H1 (cell line): Measurements from ENCODE around the gene CHST11. TPM values are rescaled to one million over a fixed set of nuclear protein-coding genes. Genes with fewer than 3 reads are reported as not detected.

Experiments used
- CTCF ChIA-PET: fragments of 300-600 bp; sonication (Branson Sonifier 250); formaldehyde crosslinking; loops from one replicate; lab custom pipeline; 2021; ENCODE audit not compliant: partially characterized antibody; lab: Charles Lee
- POLR2A ChIA-PET: fragments of 300-600 bp; sonication (Branson Sonifier 250); formaldehyde crosslinking; loops from one replicate; lab custom pipeline; 2021; ENCODE audit warnings: inconsistent platforms; ENCODE audit not compliant: partially characterized antibody; lab: Charles Lee
- DNase-seq, 2 experiments: peaks; one replicate each; pipeline versions ENCODE4 v3.0.0 to v3.0.0-alpha.2; 2010 to 2022; ENCODE audit warnings: low spot score in 2 of 2, low read depth in 1 of 2, mixed read lengths in 1 of 2
- FAIRE-seq: peaks from 2 replicates; lab custom pipeline; 2011; peaks lifted over from hg19 to GRCh38; lab: Jason Lieb, UNC
- H2AFZ ChIP-seq: 2 replicates; pipeline ENCODE4 v1.8.1; 2012; ENCODE audit warnings: low read length, inconsistent platforms
- H2AK5ac ChIP-seq: 2 replicates; pipeline ENCODE4 v1.6.1; 2013; ENCODE audit warnings: low read depth, low read length
- H2BK120ac ChIP-seq: replicated peaks from 2 replicates; pipeline ENCODE3; 2013; ENCODE audit warnings: low read depth, low read length, inconsistent platforms
- H2BK12ac ChIP-seq: 2 replicates; pipeline ENCODE4 v1.6.1; 2013; ENCODE audit warnings: low read depth, low read length
- H2BK15ac ChIP-seq: 2 replicates; pipeline ENCODE4 v1.6.1; 2013; ENCODE audit warnings: low read length
- H2BK20ac ChIP-seq: 2 replicates; pipeline ENCODE4 v1.6.1; 2013; ENCODE audit warnings: low read length
- H2BK5ac ChIP-seq: 2 replicates; pipeline ENCODE4 v1.6.1; 2013; ENCODE audit warnings: low read depth, low read length
- H3K14ac ChIP-seq: 2 replicates; pipeline ENCODE4 v1.6.1; 2013; ENCODE audit warnings: inconsistent platforms; ENCODE audit not compliant: insufficient read length
- H3K18ac ChIP-seq: 2 replicates; pipeline ENCODE4 v1.6.1; 2013; ENCODE audit warnings: low read length; ENCODE audit errors: extremely low read depth
- H3K23ac ChIP-seq: 2 replicates; pipeline ENCODE4 v1.6.1; 2013; ENCODE audit warnings: inconsistent platforms; ENCODE audit not compliant: insufficient read length
- H3K23me2 ChIP-seq: 2 replicates; pipeline ENCODE4 v1.6.1; 2013; ENCODE audit warnings: low read depth, low read length
- H3K27ac ChIP-seq: 2 replicates; pipeline ENCODE4 v1.6.1; 2011; ENCODE audit warnings: low read depth, low read length, inconsistent platforms
- H3K27me3 ChIP-seq, 4 experiments: replicated peaks in 1 of 4; 1 replicate in 1 of 4; 2 replicates in 3 of 4; pipeline versions ENCODE4 v1.6.1 to v1.8.1; 2011 to 2013; ENCODE audit warnings: low read length in 3 of 4, mild to moderate bottlenecking in 3 of 4, inconsistent platforms in 2 of 4, mixed read lengths in 2 of 4, moderate library complexity in 1 of 4; ENCODE audit not compliant: control insufficient read depth in 3 of 4, insufficient read depth in 3 of 4; ENCODE audit errors: extremely low read depth in 1 of 4
- H3K36me3 ChIP-seq, 4 experiments: 2 replicates each; pipeline versions ENCODE4 v1.6.1 to v1.8.1; 2011 to 2013; ENCODE audit warnings: mild to moderate bottlenecking in 4 of 4, low read length in 3 of 4, moderate library complexity in 2 of 4, control low read depth in 1 of 4, inconsistent platforms in 1 of 4; ENCODE audit not compliant: insufficient read depth in 4 of 4, control insufficient read depth in 2 of 4
- H3K4ac ChIP-seq: replicated peaks from 2 replicates; pipeline ENCODE3; 2013; ENCODE audit warnings: low read length, low read depth, mixed read lengths, inconsistent platforms; ENCODE audit not compliant: insufficient read length
- H3K4me1 ChIP-seq, 4 experiments: replicated peaks in 1 of 4; 1 replicate in 1 of 4; 2 replicates in 3 of 4; pipeline versions ENCODE4 v1.6.1 to v1.8.1; 2011 to 2013; ENCODE audit warnings: low read length in 3 of 4, inconsistent platforms in 2 of 4, mixed read lengths in 1 of 4; ENCODE audit not compliant: insufficient read depth in 4 of 4, control insufficient read depth in 3 of 4
- H3K4me2 ChIP-seq, 2 experiments: 2 replicates each; pipeline versions ENCODE4 v1.6.1 to v1.8.1; 2011 to 2013; ENCODE audit warnings: low read depth in 2 of 2, low read length in 2 of 2, control low read depth in 1 of 2, inconsistent platforms in 1 of 2, mild to moderate bottlenecking in 1 of 2; ENCODE audit not compliant: insufficient read depth in 1 of 2
- H3K4me3 ChIP-seq, 4 experiments: fragments of 200-600, 300-600 bp in 1 of 4; sonication (generic), shearing (Covaris generic), sonication (Bioruptor Twin) in 1 of 4; 2 replicates each; pipeline versions ENCODE4 v1.5.1 to v1.8.1; 2011 to 2016; ENCODE audit warnings: low read length in 4 of 4, low read depth in 3 of 4, control low read depth in 2 of 4, inconsistent platforms in 2 of 4, mild to moderate bottlenecking in 2 of 4, mixed read lengths in 1 of 4, moderate library complexity in 1 of 4; ENCODE audit not compliant: insufficient read depth in 2 of 4; ENCODE audit errors: extremely low read depth in 1 of 4
- H3K56ac ChIP-seq: replicated peaks from 2 replicates; pipeline ENCODE3; 2013; ENCODE audit warnings: low read depth, mild to moderate bottlenecking, mixed read lengths, low read length, inconsistent platforms; ENCODE audit not compliant: insufficient read length
- H3K79me1 ChIP-seq: 2 replicates; pipeline ENCODE4 v1.6.1; 2013; ENCODE audit warnings: low read depth, low read length, control low read depth
- H3K79me2 ChIP-seq, 2 experiments: 2 replicates each; pipeline versions ENCODE4 v1.6.1 to v1.8.1; 2012 to 2013; ENCODE audit warnings: low read length in 2 of 2, mild to moderate bottlenecking in 2 of 2, inconsistent platforms in 1 of 2; ENCODE audit not compliant: insufficient read depth in 2 of 2, control insufficient read depth in 1 of 2
- H3K9ac ChIP-seq, 4 experiments: replicated peaks in 1 of 4; 1 replicate in 1 of 4; 2 replicates in 3 of 4; pipeline versions ENCODE4 v1.6.1 to v1.8.1; 2011 to 2013; ENCODE audit warnings: low read depth in 3 of 4, low read length in 3 of 4, control low read depth in 2 of 4, mild to moderate bottlenecking in 2 of 4, moderate library complexity in 2 of 4, inconsistent platforms in 1 of 4; ENCODE audit errors: extremely low read depth in 1 of 4
- H3K9me3 ChIP-seq, 2 experiments: 2 replicates each; pipeline versions ENCODE4 v1.6.1 to v1.8.1; 2012 to 2013; ENCODE audit warnings: mild to moderate bottlenecking in 2 of 2, moderate library complexity in 2 of 2, control low read depth in 1 of 2, inconsistent platforms in 1 of 2, low read depth in 1 of 2, low read length in 1 of 2, mixed read lengths in 1 of 2; ENCODE audit not compliant: insufficient read depth in 2 of 2
- H4K20me1 ChIP-seq, 2 experiments: replicated peaks in 1 of 2; 2 replicates each; pipeline versions ENCODE3 to v1.8.1; 2011 to 2013; ENCODE audit warnings: inconsistent platforms in 2 of 2, low read length in 2 of 2, mild to moderate bottlenecking in 1 of 2; ENCODE audit not compliant: insufficient read depth in 2 of 2, control insufficient read depth in 1 of 2
- H4K5ac ChIP-seq: 2 replicates; pipeline ENCODE4 v1.6.1; 2013; ENCODE audit warnings: low read length, low read depth, mixed read lengths, inconsistent platforms; ENCODE audit not compliant: insufficient read length
- H4K8ac ChIP-seq: 2 replicates; pipeline ENCODE4 v1.8.0; 2013; ENCODE audit warnings: mild to moderate bottlenecking, moderate library complexity, low read length, inconsistent platforms; ENCODE audit not compliant: insufficient read depth; ENCODE audit errors: extremely low read depth
- H4K91ac ChIP-seq: replicated peaks from 2 replicates; pipeline ENCODE3; 2013; ENCODE audit warnings: low read length, mixed read lengths, inconsistent platforms; ENCODE audit not compliant: insufficient read length
- GABPA ChIP-seq: IDR thresholded peaks from 2 replicates; pipeline ENCODE4 v1.6.1; 2011; ENCODE audit warnings: mild to moderate bottlenecking, low read length, moderate library complexity, borderline replicate concordance; ENCODE audit not compliant: insufficient read depth
- GTF2F1 ChIP-seq: IDR thresholded peaks from 2 replicates; pipeline ENCODE4 v1.6.1; 2012; ENCODE audit warnings: low read depth, low read length, improper control_type of control experiment, borderline replicate concordance
- HDAC6 ChIP-seq: IDR thresholded peaks from one replicate; pipeline ENCODE4 v1.7.1; 2012; ENCODE audit warnings: low read depth, mild to moderate bottlenecking, inconsistent platforms, low read length, moderate library complexity
- RBBP5 ChIP-seq: IDR thresholded peaks from 2 replicates; pipeline ENCODE4 v1.7.1; 2012; ENCODE audit warnings: low read depth, mild to moderate bottlenecking, inconsistent platforms, low read length, moderate library complexity, borderline replicate concordance
- WGBS, 2 experiments: shearing (Covaris generic) in 1 of 2; methylation state at CpG; one replicate each; pipeline versions ENCODE4 v1.1.6 to v1.1.7; 2013 to 2015; ENCODE audit warnings: low lambda C conversion rate in 2 of 2, mixed read lengths in 2 of 2, inconsistent platforms in 1 of 2, low coverage in 1 of 2, missing lambda C conversion rate in 1 of 2; ENCODE audit not compliant: insufficient replicate concordance in 2 of 2, insufficient coverage in 1 of 2, insufficient read length in 1 of 2; ENCODE audit errors: extremely low coverage in 1 of 2, missing lambda C conversion rate in 1 of 2; 5-methylcytosine and 5-hydroxymethylcytosine counted together
- polyA plus RNA-seq, 7 experiments: library from polyadenylated mRNA; depleted of rRNA in 3 of 7; stranded (reverse) in 5 of 7; unstranded in 2 of 7; fragments of >200 nt in 5 of 7; fragments of 200-250 nt in 2 of 7; gene quantifications; 1 replicate in 5 of 7; 2 replicates in 1 of 7; 4 replicates in 1 of 7; pipeline versions ENCODE4 v1.2.1 to v1.2.3, GENCODE V29; 2011 to 2013; ENCODE audit warnings: missing spikeins in 2 of 7, mixed read lengths in 2 of 7
- total RNA-seq: library from RNA; stranded (reverse); fragmentation: NEBNext Ultra II Directional; extraction: Animal tissue kit (Norgen Biotek cat#: 25700); gene quantifications from 2 replicates; pipeline ENCODE4 v1.2.1, GENCODE V29; 2021

The CHST11 gene
- total and polyA plus RNA-seq, 2 of the 8 experiments (the other 6 are each of a cell fraction or from before 2014, with no cell fraction given), result 14.4 to 20.8 TPM

DNA sequence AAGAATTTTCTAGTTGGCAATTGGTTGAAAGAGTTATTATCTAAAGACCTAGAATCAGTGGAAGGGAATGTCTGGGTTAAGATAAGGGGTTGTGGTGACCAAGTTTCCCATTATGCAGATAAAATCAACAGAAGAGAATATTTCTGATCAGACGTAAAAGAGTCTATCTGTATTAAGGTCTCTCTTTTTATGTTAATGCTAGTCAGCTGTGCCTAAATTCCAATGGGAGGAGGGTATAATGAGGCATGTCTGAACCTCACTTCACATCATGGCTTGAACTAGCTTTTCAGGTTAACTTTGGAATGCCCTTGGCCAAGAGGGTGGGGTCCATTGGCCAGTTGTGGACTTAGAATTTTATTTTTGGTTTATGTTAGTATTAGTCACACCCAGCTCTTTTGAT lies 34.3 kb upstream of the CHST11 start:
- no peak overlapping the region for H4K8ac ChIP-seq

More for the DNA sequence above, 34.3 kb upstream of the CHST11 start:
- H4K5ac ChIP-seq, result no peak overlapping the region
- no peak overlapping the region for H2BK5ac ChIP-seq
- ChIA-PET POLR2A (no interaction called here), CTCF (interaction anchor here (0.9 kb wide), 1 partner anchor 17 kb away, joined by 5 read pairs; no protein-coding TSS in a partner anchor)
- no peaks in the 10 kb centered on the region; a peak in 1 of 8 replicates for H3K36me3 ChIP-seq
- no peaks in the 10 kb centered on the region for H3K79me2 ChIP-seq
- no peak overlapping the region for H3K9ac ChIP-seq
- peaks cover 2 to 6% of the 10 kb centered on the region in 2 experiments; a peak in 1 of 4 replicates for H3K9me3 ChIP-seq
- H3K56ac ChIP-seq, result no peak overlapping the region
- H2BK120ac ChIP-seq, result no peak overlapping the region
- H2BK12ac ChIP-seq, result no peak overlapping the region
- no peak overlapping the region for H4K91ac ChIP-seq
- TF ChIP-seq GABPA (no peak), RBBP5 (no peak), HDAC6 (no peak), GTF2F1 (no peak)
- FAIRE-seq, result no peak
- no peak overlapping the region for H2AFZ ChIP-seq
- H3K4me1 ChIP-seq, result no peaks in the 10 kb centered on the region
- no peak for DNase-seq
- no peak overlapping the region for H2BK15ac ChIP-seq
- H2BK20ac ChIP-seq, result no peak overlapping the region
- no peak overlapping the region for H3K23ac ChIP-seq
- H3K23me2 ChIP-seq, result no peaks in the 10 kb centered on the region
- no peak overlapping the region for H3K18ac ChIP-seq
- WGBS, 2 experiments, result 100% methylated on average over 1 of the region's 1 CpG; no CpG with 5 or more reads in 1 of the 2 experiments
- H2AK5ac ChIP-seq, result no peak overlapping the region
- H3K4ac ChIP-seq, result no peak overlapping the region
- H4K20me1 ChIP-seq, result no peaks in the 10 kb centered on the region
- no peak overlapping the region for H3K14ac ChIP-seq
- no peak overlapping the region for H3K27ac ChIP-seq
- no peak overlapping the region for H3K4me2 ChIP-seq
- no peak overlapping the region for H3K4me3 ChIP-seq
- H3K27me3 ChIP-seq, result no peaks in the 10 kb centered on the region; a peak in 1 of 7 replicates
- no peaks in the 10 kb centered on the region for H3K79me1 ChIP-seq
